PC-3 (cell line): ENCODE results near the gene COG5. TPM values are rescaled to one million over a fixed set of nuclear protein-coding genes. Genes with fewer than 3 reads are reported as not detected.

Experiments used
- ATAC-seq: fragments of 200-7000 bp; cut with Tn5 transposase; 2 replicates; pipeline ENCODE4 v1.9.1; 2020; ENCODE audit warnings: mild to moderate bottlenecking, moderate library complexity
- BruUV-seq: library from RNA; stranded (reverse); fragments of 400-500 nt; replicated peaks from 2 replicates; lab custom pipeline; 2021; lab: Mats Ljungman, UMichigan
- CTCF ChIA-PET: fragments of 300-600 bp; sonication (Branson Sonifier 250); formaldehyde crosslinking; loops from one replicate; lab custom pipeline; 2022; ENCODE audit warnings: antibody characterized with exemption; lab: Charles Lee
- POLR2A ChIA-PET: fragments of 300-600 bp; sonication (Branson Sonifier 250); formaldehyde crosslinking; loops from one replicate; lab custom pipeline; 2022; ENCODE audit warnings: antibody characterized with exemption; ENCODE audit not compliant: unreplicated experiment; lab: Charles Lee
- DNase-seq: peaks from one replicate; pipeline ENCODE4 v3.0.0-alpha.2; 2015
- H2AFZ ChIP-seq: fragments of 300-600 bp; sonication (generic); 2 replicates; pipeline ENCODE4 v1.6.0; 2016; ENCODE audit warnings: antibody characterized with exemption, low read length
- H3F3A ChIP-seq: fragments of 300-600 bp; sonication (generic); one replicate; pipeline ENCODE4 v1.6.0; 2017; ENCODE audit warnings: antibody characterized with exemption, low read length, control low read depth, mild to moderate bottlenecking; ENCODE audit not compliant: unreplicated experiment
- H3K27ac ChIP-seq: fragments of 300-600 bp; sonication (generic); 2 replicates; pipeline ENCODE4 v1.5.1; 2016; ENCODE audit warnings: mild to moderate bottlenecking, low read length
- H3K27me3 ChIP-seq: fragments of 300-600 bp; sonication (generic); 2 replicates; pipeline ENCODE4 v1.6.1; 2016; ENCODE audit warnings: low read length, mixed read lengths
- H3K36me3 ChIP-seq: fragments of 300-600 bp; sonication (generic); 2 replicates; pipeline ENCODE4 v1.6.1; 2016; ENCODE audit warnings: low read depth, mixed run types, low read length, mixed read lengths
- H3K4me1 ChIP-seq: fragments of 300-600 bp; sonication (generic); 2 replicates; pipeline ENCODE4 v1.5.1; 2016; ENCODE audit warnings: low read length; ENCODE audit not compliant: insufficient read depth
- H3K4me2 ChIP-seq: fragments of 300-600 bp; sonication (generic); 2 replicates; pipeline ENCODE4 v1.6.0; 2016; ENCODE audit warnings: low read length
- H3K4me3 ChIP-seq: fragments of 300-600 bp; sonication (generic); 2 replicates; pipeline ENCODE4 v1.5.1; 2016; ENCODE audit warnings: mild to moderate bottlenecking, low read length, mixed read lengths
- H3K79me2 ChIP-seq: fragments of 300-600 bp; sonication (generic); 2 replicates; pipeline ENCODE4 v1.6.1; 2017; ENCODE audit warnings: low read length, mixed read lengths
- H3K9ac ChIP-seq: fragments of 300-600 bp; sonication (generic); 2 replicates; pipeline ENCODE4 v1.6.0; 2016; ENCODE audit warnings: mild to moderate bottlenecking, low read length
- H3K9me2 ChIP-seq: fragments of 300-600 bp; sonication (generic); replicated peaks from 2 replicates; pipeline ENCODE4 v1.6.1; 2016; ENCODE audit warnings: mixed run types, low read length, mixed read lengths
- H3K9me3 ChIP-seq: fragments of 300-600 bp; sonication (generic); 2 replicates; pipeline ENCODE4 v1.6.1; 2016; ENCODE audit warnings: low read length, mixed read lengths
- H4K20me1 ChIP-seq: fragments of 300-600 bp; sonication (generic); 2 replicates; pipeline ENCODE4 v1.6.1; 2016; ENCODE audit warnings: low read length, mixed read lengths
- EZH2 ChIP-seq: fragments of 300-600 bp; sonication (generic); IDR thresholded peaks from one replicate; pipeline ENCODE4 v1.6.1; 2017; ENCODE audit warnings: antibody characterized with exemption, mild to moderate bottlenecking, low read length; ENCODE audit not compliant: unreplicated experiment
- EZH2phosphoT487 ChIP-seq: fragments of 300-600 bp; sonication (generic); IDR thresholded peaks from 2 replicates; pipeline ENCODE4 v1.6.1; 2018; ENCODE audit warnings: mild to moderate bottlenecking, antibody characterized with exemption, low read length, borderline replicate concordance
- intact Hi-C: fragments of 100-400 bp; cut with micrococcal nuclease; formaldehyde crosslinking; loops from 2 replicates; pipeline ENCODE4 v1.9.0; 2023
- total RNA-seq: library from RNA; depleted of rRNA; stranded (reverse); fragments of >200 nt; gene quantifications from 2 replicates; pipeline ENCODE4 v1.2.3, GENCODE V29; 2014
- TF ChIP-seq, protein P1 (sequence below): fragments of 300-600 bp; sonication (generic); conservative IDR thresholded peaks from 2 replicates; pipeline ENCODE4 v1.5.1; 2017; ENCODE audit warnings: antibody characterized with exemption, low read depth, mild to moderate bottlenecking, low read length

The COG5 gene
- total RNA-seq, 1 experiment from 2014 or later, result 51.7 TPM

DNA sequence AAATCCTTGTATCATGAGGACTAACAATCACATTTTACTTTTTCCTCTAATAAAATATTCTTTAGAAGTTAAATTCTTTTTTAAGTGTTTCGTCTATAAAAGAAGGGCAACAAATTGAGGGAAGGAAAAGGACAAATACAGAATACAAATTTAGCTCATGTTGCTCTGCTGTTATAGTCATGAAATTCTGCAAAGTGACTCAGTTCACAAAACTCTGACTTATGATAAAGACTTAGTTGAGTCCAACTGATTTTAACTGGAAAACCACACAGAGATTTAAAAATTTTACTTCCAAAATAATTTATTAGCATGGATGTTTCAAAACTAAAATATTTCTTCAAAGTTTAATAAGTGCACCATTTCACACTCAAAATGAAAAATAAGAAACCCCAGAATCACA, 168.9 kb downstream of the COG5 start:
- intact Hi-C loops, result no loop called here
- POLR2A ChIA-PET, result no interaction called here
- Histone ChIP-seq H3K36me3 (no peaks in the 10 kb centered on the region), H3K79me2 (no peaks in the 10 kb centered on the region), H3K4me2 (no peak overlapping the region), H3K9me3 (no peaks in the 10 kb centered on the region), H3K9me2 (no peaks in the 10 kb centered on the region), H3K27me3 (no peaks in the 10 kb centered on the region), H4K20me1 (no peaks in the 10 kb centered on the region), H3K9ac (no peak overlapping the region), H2AFZ (no peak overlapping the region), H3F3A (no peaks in the 10 kb centered on the region), H3K4me3 (no peak overlapping the region), H3K27ac (no peak overlapping the region), H3K4me1 (no peaks in the 10 kb centered on the region; the same call in 1 of the 2 replicates)
- ATAC-seq (no peak), DNase-seq (no peak)
- no TSS peak for BruUV-seq
- no peak for TF ChIP-seq EZH2
- TF ChIP-seq, protein P1, sequence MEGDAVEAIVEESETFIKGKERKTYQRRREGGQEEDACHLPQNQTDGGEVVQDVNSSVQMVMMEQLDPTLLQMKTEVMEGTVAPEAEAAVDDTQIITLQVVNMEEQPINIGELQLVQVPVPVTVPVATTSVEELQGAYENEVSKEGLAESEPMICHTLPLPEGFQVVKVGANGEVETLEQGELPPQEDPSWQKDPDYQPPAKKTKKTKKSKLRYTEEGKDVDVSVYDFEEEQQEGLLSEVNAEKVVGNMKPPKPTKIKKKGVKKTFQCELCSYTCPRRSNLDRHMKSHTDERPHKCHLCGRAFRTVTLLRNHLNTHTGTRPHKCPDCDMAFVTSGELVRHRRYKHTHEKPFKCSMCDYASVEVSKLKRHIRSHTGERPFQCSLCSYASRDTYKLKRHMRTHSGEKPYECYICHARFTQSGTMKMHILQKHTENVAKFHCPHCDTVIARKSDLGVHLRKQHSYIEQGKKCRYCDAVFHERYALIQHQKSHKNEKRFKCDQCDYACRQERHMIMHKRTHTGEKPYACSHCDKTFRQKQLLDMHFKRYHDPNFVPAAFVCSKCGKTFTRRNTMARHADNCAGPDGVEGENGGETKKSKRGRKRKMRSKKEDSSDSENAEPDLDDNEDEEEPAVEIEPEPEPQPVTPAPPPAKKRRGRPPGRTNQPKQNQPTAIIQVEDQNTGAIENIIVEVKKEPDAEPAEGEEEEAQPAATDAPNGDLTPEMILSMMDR, result no peak
- TF ChIP-seq EZH2phosphoT487, result no peak
- CTCF ChIA-PET, result no interaction called here

DNA sequence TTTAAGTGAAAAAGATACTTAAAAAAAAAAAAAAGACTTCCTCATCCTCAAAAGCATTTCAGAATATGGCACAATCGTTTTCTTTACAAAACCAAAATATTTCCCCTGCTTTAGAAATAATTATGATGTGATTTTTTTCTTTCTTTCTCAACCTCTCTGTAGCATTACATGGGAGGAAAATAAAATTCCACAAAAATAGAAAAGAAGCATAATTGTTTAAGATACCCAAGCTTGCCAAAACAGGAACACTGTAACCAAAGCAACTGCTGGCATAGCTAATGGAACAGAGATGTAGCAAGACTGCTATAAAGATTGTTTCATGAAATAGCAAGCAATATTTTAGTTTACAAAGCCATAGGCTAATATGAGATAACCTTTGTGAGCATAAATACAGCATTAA, 169.4 kb downstream of the COG5 start:
- Histone ChIP-seq H3K4me3 (no peak overlapping the region), H3F3A (no peaks in the 10 kb centered on the region), H4K20me1 (no peaks in the 10 kb centered on the region), H2AFZ (no peak overlapping the region), H3K4me1 (no peaks in the 10 kb centered on the region; the same call in 1 of the 2 replicates), H3K36me3 (no peaks in the 10 kb centered on the region), H3K9me2 (no peaks in the 10 kb centered on the region), H3K27ac (no peak overlapping the region), H3K4me2 (no peak overlapping the region), H3K9ac (no peak overlapping the region), H3K79me2 (no peaks in the 10 kb centered on the region), H3K9me3 (no peaks in the 10 kb centered on the region), H3K27me3 (no peaks in the 10 kb centered on the region)
- ATAC-seq (no peak), DNase-seq (no peak)
- CTCF ChIA-PET, result no interaction called here
- BruUV-seq, result no TSS peak
- intact Hi-C loops, result no loop called here
- TF ChIP-seq EZH2 (no peak), EZH2phosphoT487 (no peak)
- TF ChIP-seq, protein P1, result no peak
- POLR2A ChIA-PET, result no interaction called here

DNA sequence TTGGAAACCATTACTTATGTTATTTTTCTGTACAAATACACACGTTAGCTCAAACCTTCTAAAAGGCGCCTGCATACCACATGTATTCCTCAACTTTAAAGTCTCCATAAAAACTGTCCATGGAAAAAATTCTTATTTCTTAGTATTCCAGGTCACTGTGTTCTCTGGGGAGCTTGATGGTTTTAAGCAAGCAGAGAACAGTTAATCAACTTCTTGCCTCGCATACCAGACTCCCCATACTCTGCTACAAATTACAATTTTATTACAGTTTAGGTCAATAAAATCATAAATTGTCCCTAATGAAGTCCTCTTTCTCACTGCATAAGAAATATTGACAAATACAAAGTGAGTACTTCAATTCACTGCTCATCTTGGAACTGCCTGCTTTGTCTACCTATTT, 170.9 kb downstream of the COG5 start:
- Histone ChIP-seq H3F3A (no peaks in the 10 kb centered on the region), H3K27me3 (no peaks in the 10 kb centered on the region), H4K20me1 (no peaks in the 10 kb centered on the region), H2AFZ (no peak overlapping the region), H3K9ac (no peak overlapping the region), H3K4me1 (peaks cover 3% of the 10 kb centered on the region; the same call in 1 of the 2 replicates), H3K27ac (no peak overlapping the region), H3K9me3 (no peaks in the 10 kb centered on the region), H3K79me2 (no peaks in the 10 kb centered on the region), H3K36me3 (no peaks in the 10 kb centered on the region), H3K4me2 (no peak overlapping the region), H3K9me2 (no peaks in the 10 kb centered on the region), H3K4me3 (no peak overlapping the region)
- BruUV-seq, result no TSS peak
- POLR2A ChIA-PET, result no interaction called here
- TF ChIP-seq EZH2phosphoT487 (no peak), EZH2 (no peak)
- TF ChIP-seq, protein P1, result no peak
- CTCF ChIA-PET, result interaction anchor here (0.6 kb wide), 1 partner anchor 664 kb away, joined by 5 read pairs; no protein-coding TSS in a partner anchor
- ATAC-seq (no peak), DNase-seq (no peak)
- intact Hi-C loops, result no loop called here
